Measurements from ENCODE around the gene EFS.
"Not testable (repeated sequence)": the region's sequence is repeated elsewhere in the genome, so short reads cannot be mapped to it uniquely, and the experiment has no call there.

The EFS gene

GRCh38 chr14:23365036-23365731 is at the start of gene EFS:
Gene EFS (minus strand): TSS chr14:23365172. CDS start chr14:23365025, 147 bp downstream.
- DNase-seq, result no peak

GRCh38 chr14:23414254-23414653 is 49.3 kb upstream of the EFS start:
- no peak for DNase-seq

- DNase-seq, result no peak
Measured at GRCh38 chr14:23413681-23414080, 48.7 kb upstream of the EFS start.

GRCh38 chr14:23411563-23412525 is 46.9 kb upstream of the EFS start:
- no peak for DNase-seq

GRCh38 chr14:23409966-23410635 is 45.1 kb upstream of the EFS start:
- no peak for DNase-seq

GRCh38 chr14:23409475-23409874 is 44.5 kb upstream of the EFS start:
- no peak for DNase-seq

- DNase-seq, result no peak
Measured at GRCh38 chr14:23408307-23408630, 43.3 kb upstream of the EFS start.

GRCh38 chr14:23407516-23408306 is 42.7 kb upstream of the EFS start, which contains the start of gene MYH6:
Gene MYH6 (minus strand): TSS chr14:23408273. CDS start chr14:23407223, 1,050 bp downstream.
- no peak for DNase-seq

GRCh38 chr14:23406725-23407355 is 41.9 kb upstream of the EFS start:
- no peak for DNase-seq

- no peak for DNase-seq
Measured at GRCh38 chr14:23406244-23406643, 41.3 kb upstream of the EFS start.

GRCh38 chr14:23405516-23406025 is 40.6 kb upstream of the EFS start:
- DNase-seq, result no peak

- DNase-seq, result no peak
Measured at GRCh38 chr14:23405096-23405495, 40.1 kb upstream of the EFS start.

GRCh38 chr14:23404331-23404900 is 39.4 kb upstream of the EFS start:
- no peak for DNase-seq

- DNase-seq, result no peak
Measured at GRCh38 chr14:23403908-23404307, 38.9 kb upstream of the EFS start.

GRCh38 chr14:23403139-23403438 is 38.1 kb upstream of the EFS start:
- no peak for DNase-seq

- DNase-seq, result no peak
Measured at GRCh38 chr14:23402296-23403138, 37.5 kb upstream of the EFS start.

GRCh38 chr14:23401291-23401690 is 36.3 kb upstream of the EFS start:
- DNase-seq, result no peak

- DNase-seq, result not testable (repeated sequence)
Measured at GRCh38 chr14:23400496-23401149, 35.7 kb upstream of the EFS start.

GRCh38 chr14:23399591-23399990 is 34.6 kb upstream of the EFS start:
- no peak for DNase-seq

GRCh38 chr14:23399136-23399535 is 34.2 kb upstream of the EFS start:
- no peak for DNase-seq
